Left colon (tissue), 2 donors: ENCODE results near the gene SREBF2. TPM values are rescaled to one million over a fixed set of nuclear protein-coding genes. Genes with fewer than 3 reads are reported as not detected.
A peak's percentile ranks its signal among the peaks of the same experiment; 100 is the strongest.

Source experiments
- ATAC-seq: fragments of 200-7000 bp; cut with Tn5 transposase; one replicate; pipeline ENCODE4 v1.9.1; 2020; ENCODE audit warnings: mild to moderate bottlenecking, moderate library complexity
- DNase-seq, 2 donors: peaks; one replicate each; pipeline ENCODE4 v3.0.0-alpha.2; 2020
- intact Hi-C, 2 donors: fragments of 100-400 bp; cut with DNase I in 1 of 2; cut with micrococcal nuclease in 1 of 2; formaldehyde crosslinking; loops; one replicate each; pipeline versions ENCODE4 v1.11.2 to v1.14.0; 2022; cut with DNase I, micrococcal nuclease
- long read RNA-seq: library from polyadenylated mRNA; unstranded; transcript quantifications from one replicate; pipeline ENCODE4 v2.0.0, GENCODE V29; 2021
- total RNA-seq, 2 donors: library from RNA; stranded (reverse); fragmentation: NEBNext Ultra II Directional; extraction: Animal tissue kit (Norgen Biotek cat#: 25700); gene quantifications; one replicate each; pipeline ENCODE4 v1.2.1, GENCODE V29; 2021
- donor health status: DM: no; HTN: no; CAD: no.
- donor health status: DM: yes; HTN: yes; CAD: no.

The SREBF2 gene
- total RNA-seq = 100 to 1,000 TPM; 172 to 215 TPM
- long read RNA-seq, full-length matches to known transcripts = 10 of 121 reads
- long read RNA-seq, partial matches to known transcripts = 98 of 121 reads
- long read RNA-seq, other reads (novel, unspliced or antisense) = 13 of 121 reads

DNA sequence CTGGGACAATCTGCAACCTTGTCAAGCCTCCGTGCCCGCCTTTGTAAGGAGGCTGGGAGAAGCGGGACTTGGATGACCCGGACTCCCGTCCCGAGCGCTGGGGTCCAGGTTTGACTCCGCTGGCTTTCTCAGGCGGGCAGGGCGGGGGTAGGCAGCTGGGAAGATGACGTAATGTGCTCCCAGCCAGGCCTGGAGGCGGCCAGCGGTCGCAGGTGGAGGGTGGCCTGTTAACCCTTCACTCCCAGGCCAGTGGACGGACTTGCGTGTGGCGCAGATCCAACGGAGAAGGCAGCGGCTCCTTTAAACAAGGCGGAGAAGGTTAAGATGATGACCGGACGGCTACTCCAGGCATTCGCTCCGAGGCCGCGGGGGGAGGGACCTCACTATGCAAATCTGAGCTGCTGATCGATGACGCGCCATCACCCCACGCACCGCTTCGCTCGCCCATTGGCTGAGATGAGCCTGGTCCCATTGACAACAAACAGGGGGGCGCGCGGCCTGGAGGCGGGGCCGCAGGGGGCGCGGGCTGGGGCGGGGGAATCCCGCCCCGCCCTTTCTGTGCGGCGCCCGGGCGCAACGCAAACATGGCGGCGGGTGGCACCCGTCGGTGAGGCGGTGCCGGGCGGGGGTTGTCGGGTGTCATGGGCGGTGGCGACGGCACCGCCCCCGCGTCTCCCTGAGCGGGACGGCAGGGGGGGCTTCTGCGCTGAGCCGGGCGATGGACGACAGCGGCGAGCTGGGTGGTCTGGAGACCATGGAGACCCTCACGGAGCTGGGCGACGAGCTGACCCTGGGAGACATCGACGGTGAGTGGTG lies at the start of gene SREBF2:
Gene SREBF2, plus strand, starts transcription at position 553 of the 816 bp plus-strand sequence. Its CDS starts 166 bp downstream, at position 719.
- DNase-seq (peak; percentile 100), ATAC-seq (peak; percentile 80)
- intact Hi-C loops = no loop called here

DNA sequence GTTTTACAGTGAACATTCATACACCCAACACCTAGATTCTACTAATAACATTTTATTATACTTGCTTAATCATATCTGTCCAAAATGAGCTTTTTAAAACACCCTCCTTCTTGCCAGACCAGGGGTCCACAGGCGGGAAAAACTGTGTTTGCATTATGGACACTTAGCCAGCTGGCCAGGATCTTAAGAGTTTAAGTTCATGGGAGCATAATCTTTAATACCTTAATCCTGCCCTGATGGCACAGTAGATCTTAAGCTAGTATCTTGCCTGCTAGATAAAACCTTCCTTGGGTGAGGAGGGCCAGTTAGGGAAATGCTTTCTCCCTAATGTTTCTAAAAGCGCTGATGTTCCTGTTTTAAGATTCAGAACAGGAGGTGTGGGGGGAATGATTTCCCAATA lies 45.6 kb upstream of the SREBF2 start:
- ATAC-seq = no peak
- intact Hi-C loops = no loop called here
- DNase-seq = no peak

DNA sequence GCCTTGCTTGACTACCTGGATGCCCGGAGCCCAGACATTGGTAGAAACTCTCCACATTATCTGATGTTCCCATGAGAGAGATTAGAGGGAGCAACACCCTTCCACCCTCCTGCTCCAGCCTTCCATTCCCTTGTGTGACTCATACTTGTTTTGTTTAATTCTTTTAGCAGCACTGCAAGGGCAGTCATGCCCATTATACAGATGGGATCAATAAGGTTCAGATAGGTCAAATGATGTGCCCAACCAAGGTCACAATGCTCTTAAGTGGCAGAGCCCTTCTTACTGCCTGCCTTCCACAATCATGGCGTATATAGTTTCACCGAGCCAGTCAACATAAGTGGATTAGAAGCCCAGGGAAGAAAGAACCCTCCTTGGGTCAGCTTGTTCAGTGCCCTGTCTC lies 39.0 kb upstream of the SREBF2 start:
- DNase-seq = no peak
- no peak for ATAC-seq
- intact Hi-C loops = no loop called here

DNA sequence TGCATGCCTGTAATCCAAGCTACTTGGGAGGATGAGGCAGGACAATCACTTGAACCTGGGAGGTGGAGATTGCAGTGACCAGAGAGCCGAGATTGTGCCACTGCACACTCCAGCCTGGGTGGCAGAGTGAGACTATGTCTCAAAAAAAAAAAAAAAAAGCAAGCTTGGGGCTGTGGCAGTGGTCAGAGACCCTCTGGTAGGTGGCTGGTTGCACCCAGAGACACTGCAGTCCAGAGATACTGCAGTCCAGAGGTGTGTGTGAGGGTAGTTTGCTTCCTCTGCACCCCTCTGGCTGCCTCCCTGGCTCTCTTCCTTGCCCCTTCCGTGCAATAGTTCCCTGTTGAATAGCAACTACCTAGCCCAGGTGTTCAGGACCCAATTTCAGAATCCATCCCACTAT lies 34.2 kb upstream of the SREBF2 start:
- DNase-seq = no peak
- intact Hi-C loops = no loop called here
- ATAC-seq = no peak

DNA sequence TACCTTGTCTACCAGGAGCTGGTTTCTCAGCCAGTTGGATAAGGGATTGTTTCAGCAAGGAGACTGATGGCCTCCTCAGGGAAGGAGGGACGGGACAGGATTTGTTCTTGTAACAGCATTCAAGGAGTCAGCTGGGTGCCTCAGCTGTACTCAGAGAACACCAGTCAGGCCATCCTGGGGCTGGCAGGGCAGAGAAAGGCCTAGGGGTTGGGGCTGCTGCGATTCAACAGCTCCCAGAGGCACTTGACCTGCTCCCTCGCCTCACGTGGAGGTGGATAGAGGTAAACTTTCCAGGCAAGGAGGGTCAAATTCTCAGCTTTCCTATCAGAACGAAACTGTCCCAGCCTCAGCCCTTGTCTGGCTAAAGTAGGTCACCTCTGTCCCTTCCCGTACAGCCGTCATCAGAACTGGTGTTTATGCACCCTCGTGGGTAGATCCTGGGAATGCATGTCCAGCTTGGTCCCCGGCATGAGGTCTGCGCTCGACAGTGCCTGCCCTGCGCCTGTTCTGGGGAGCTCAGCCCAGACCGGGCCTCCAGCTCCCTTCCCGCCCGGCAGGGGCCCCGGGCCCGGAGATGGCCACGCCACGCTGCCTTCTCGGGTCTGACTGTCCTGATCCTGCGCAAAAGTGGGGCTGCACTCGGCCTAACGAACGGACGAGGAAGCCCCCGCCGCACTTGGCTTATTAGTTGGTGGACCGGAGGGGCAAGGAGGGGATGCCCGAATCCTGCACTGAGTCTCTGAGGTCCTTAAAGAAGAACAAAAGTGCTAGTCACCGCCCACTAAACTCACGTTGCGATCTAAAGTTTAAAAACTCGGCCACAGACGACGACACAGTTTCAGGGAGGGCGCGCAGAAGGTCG lies 33.2 kb upstream of the SREBF2 start:
- intact Hi-C loops = loop anchor here in 1 of 2 donors (10.0 kb wide), 1 partner anchor 145 kb away; the partner anchor contains the start of gene CENPM
- DNase-seq = peak; percentile 30 to 40
- peak; percentile 27 for ATAC-seq

DNA sequence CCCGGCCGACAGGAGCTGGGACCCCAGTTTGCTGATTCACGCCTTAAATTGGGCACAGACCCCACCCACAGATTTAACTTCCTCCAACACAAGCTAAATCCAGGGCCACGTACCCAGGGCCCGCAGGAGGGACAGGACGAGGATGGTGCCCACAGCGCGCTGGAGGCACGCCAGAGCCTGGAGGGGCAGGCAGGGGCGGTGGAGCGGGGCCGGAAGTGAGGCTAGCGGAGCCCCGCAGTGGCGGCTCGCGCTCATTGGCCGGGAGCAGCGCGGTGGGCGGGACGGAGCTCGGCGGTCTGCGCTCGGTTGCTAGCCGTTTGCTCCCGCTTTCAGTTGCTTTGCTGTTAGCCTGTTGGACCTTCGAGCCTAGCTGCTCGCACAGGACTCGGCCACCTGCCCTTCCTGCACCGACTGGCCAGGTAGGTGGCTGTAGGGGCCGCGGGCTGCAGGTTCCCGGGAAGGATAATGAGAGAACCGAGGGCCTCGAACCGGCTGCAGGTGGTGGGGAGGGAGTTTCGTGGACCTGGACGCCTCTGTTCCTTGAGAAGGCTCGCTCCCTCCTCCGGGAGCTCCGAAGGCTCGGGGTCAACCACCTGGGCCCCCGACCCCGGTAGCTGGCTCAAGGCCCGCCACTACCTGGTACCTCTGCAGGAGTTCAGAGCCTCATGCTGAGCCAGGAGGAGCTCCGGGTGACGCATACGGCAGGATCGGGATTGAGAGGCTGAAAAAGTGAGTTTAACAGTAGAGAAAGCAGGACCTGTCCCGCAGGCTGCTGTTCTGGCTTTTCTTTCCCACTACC lies 32.4 kb upstream of the SREBF2 start, which contains the start of gene CCDC134:
Gene CCDC134, plus strand, starts transcription at position 332 of the 799 bp plus-strand sequence. CDS start 8,212 bp downstream, outside the sequence.
- peak; percentile 90 to 94 for DNase-seq
- peak; percentile 98 for ATAC-seq
- intact Hi-C loops = loop anchor here in 1 of 2 donors (10.0 kb wide), 1 partner anchor 144 kb away; the partner anchor contains the start of gene CENPM

DNA sequence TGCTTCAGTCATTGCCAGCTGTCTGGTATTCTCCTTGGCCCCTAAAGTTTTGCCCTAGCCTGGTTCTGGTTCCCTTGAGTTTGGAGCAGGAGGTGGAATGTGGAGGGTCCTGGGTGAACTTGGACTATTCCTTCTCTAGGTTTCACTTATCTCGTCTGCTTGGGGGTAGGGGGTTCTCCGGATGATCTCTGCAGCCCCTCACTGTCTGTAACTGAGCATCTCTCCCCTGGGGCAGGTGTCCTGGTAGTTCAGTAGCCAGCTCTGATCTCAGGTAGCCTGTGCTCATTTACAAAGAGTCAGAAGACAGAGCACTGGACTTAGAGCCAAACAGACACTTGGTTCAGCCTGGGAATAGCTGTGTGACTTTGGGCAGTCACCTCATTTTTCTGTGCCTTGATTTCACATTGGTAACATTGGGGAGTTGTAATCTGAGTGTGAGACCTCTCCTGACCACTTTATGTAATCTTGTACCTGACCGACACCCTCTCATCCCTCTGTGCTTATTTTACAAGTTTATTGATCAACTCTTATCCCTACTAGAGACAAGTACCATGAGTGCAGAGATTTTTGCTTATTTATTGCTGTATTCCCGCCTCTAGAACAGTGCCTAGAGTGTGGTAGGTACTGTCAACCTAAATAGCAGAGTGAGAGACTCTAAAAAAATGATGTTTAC lies 31.6 kb upstream of the SREBF2 start:
- ATAC-seq = peak; percentile 29

DNA sequence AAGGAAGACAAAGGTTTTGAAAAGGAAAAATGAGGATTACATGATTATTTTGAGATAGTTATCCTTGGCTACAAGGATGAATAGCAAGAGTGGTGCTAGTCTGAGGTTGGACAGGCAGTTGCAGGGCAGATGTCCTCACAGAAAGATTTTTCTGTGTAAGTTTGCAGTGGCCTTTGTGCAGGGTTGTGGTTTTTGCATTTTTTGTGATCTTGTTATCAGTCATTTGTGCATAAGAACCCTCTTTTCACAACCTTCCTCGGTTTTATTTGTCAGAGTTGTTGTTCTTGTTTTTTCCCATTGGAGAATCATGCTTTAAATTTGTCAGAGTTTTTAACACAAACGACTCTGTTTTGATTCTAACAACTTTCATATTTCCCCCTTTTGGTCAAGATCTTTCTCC lies 31.0 kb upstream of the SREBF2 start:
- DNase-seq (no peak), ATAC-seq (no peak)
- intact Hi-C loops = loop anchor here in 1 of 2 donors (10.0 kb wide), 1 partner anchor 143 kb away; the partner anchor contains the start of gene CENPM

More for the DNA sequence above, 31.6 kb upstream of the SREBF2 start:
- intact Hi-C loops = loop anchor here in 1 of 2 donors (10.0 kb wide), 1 partner anchor 144 kb away; the partner anchor contains the start of gene CENPM
- no peak for DNase-seq

DNA sequence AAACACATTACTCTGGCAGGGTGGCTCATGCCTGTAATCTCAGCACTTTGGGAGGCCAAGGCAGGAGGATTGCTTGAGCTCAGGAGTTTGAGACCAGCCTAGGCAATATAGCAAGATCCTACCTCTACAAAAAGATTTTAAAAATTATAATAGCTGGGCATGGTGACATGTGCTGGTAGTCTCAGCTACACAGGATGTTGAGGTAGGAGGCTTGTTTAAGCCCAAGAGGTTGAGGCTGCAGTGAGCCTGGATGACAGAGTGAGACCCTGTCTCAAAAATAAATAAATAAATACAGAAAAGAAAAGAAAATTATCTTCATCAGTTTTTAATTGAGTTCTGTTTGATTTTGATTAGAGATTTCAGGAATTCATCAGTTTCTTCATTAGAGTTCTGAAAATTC lies 27.3 kb upstream of the SREBF2 start:
- DNase-seq (no peak), ATAC-seq (no peak)
- intact Hi-C loops = loop anchor here in 1 of 2 donors (10.0 kb wide), 1 partner anchor 139 kb away; the partner anchor contains the start of gene CENPM

DNA sequence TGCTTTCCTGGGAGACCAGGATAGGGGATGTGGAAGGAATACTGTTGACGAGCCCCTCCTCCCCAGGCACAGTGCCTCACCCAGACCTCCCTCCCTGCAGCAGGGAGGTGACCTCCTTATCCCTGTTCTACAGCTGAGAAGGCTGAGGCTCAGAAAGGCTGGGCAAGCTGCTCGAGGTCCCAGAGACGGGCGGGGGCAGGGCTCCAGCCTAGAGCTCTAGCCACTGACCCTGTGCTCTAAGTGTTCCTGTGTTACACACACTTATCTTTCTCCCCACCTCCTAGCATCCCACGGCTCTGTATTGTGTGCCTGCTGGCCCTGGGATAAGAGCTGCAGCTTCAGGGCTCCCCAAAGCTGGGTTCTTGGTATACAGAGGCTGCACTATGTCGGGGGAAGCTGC lies 24.5 kb upstream of the SREBF2 start:
- ATAC-seq = no peak
- no peak for DNase-seq
- intact Hi-C loops = loop anchor here in 1 of 2 donors (10.0 kb wide), 1 partner anchor 136 kb away; the partner anchor contains the start of gene CENPM

DNA sequence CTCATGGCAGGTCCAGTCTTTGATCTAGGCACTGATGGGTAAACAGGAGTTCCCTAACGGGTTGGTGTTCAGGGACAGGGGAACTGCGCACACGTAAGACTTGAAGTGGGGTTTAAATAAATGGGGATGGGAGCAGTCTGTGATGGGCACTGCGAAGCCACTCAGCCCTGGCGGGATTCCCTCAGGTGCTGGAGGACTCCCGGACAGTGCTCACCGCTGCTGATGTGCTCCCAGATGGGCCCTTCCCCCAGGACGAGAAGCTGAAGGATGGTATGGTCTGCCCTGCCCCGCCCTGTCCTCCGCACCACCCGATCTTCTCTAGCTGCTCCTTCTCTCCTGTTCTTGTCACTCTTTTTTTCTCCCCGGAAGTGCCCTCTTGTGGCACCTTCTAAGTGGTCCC lies 22.9 kb upstream of the SREBF2 start:
- intact Hi-C loops = no loop called here
- DNase-seq (no peak), ATAC-seq (no peak)

DNA sequence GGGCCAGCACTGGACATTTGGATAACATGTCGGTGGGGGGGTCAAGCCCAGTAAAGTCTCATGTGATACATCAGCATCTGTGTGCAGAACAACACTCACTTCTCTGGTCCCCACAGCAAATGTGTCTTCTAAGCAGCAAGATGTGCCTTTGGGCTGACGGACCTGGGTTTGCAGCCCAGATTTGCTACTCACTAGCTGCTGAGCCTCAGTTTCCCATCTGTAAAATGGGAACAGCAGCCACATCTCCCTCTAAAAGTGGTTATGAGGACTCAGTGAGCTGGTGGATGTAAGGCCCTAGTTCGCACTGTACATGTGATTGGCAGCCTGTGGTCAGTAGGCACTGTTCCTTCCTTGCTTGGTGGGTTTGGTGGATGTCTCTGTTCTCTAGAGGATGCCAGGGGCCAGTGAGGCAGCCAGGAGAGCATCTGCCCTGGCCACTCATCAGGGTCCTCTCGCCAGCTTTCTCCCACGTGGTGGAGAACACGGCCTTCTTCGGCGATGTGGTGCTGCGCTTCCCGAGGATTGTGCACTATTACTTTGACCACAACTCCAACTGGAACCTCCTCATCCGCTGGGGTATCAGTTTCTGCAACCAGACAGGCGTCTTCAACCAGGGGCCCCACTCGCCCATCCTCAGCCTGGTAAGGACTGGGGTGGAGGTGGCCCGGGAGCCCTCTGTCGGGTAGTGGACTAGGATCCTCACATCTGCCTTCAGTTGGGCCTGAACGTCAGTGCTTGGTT lies 19.9 kb upstream of the SREBF2 start:
- DNase-seq (no peak), ATAC-seq (no peak)
- intact Hi-C loops = no loop called here

DNA sequence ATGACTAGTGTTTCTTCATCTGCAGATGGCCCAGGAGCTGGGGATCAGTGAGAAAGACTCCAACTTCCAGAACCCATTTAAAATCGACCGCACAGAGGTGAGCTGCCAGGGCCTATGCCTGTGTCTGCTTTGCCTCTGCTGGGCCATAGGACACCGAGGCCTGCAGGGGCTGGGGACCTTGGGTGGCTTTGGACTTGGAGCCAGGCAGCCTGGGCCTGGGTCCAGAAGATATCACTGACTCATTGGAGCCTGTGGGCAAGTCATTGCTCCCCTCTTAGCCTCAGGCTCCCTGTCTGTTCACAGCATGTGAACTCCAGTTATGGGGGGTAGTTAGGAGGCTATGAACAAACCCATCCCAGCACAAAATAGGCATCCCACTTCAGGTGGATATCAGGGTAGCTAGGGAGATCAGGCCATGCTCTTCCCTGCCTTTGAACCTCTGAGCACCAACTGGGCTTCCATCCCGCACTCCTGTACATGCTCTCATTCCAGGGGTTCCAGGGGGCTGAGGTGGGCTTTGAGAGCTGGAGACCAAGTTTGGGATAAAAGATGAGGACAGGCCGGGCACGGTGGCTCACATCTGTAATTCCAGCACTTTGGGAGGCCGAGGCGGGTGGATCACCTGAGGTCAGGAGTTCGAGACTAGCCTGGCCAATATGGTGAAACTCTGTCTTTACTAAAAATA lies 19.0 kb upstream of the SREBF2 start:
- ATAC-seq (no peak), DNase-seq (no peak)
- intact Hi-C loops = no loop called here

DNA sequence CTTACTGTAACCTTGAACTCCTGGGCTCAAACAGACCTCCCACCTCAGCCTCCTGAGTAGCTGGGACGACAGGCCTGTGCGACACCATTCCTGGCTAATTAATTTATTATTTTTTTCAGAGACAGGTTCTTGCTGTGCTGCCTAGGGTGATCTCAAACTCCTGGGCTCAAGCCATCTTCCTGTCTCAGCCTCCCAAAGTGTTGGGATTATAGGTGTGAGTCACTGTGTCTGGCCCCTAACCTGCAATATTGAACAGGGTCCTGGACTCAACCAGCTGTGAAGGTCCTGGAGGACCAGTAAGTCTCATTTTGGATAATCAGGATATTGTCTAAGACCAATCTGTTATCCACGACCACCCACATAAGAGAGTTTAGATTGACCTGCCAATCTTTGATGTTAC lies 17.2 kb upstream of the SREBF2 start:
- DNase-seq (no peak), ATAC-seq (no peak)
- intact Hi-C loops = no loop called here

DNA sequence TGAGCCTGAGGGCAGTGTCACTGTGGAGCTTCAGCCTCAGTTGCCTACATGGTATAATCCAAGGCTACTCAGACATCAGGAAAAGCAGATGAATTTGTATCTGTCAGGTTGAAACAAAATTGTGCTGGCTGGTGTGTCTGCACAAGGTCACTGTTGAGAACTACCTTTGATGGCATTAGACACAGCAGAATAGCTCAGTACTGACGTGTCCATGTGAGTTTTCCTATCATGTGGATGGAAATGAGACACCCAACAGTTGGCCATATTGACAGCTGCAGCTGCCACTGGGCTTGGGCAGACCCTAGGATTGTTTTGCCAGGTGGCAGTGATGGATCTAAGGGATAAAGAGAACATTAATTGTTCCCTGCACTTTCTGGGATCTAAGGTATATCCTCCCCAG lies 16.7 kb upstream of the SREBF2 start:
- ATAC-seq (no peak), DNase-seq (no peak)
- intact Hi-C loops = no loop called here

DNA sequence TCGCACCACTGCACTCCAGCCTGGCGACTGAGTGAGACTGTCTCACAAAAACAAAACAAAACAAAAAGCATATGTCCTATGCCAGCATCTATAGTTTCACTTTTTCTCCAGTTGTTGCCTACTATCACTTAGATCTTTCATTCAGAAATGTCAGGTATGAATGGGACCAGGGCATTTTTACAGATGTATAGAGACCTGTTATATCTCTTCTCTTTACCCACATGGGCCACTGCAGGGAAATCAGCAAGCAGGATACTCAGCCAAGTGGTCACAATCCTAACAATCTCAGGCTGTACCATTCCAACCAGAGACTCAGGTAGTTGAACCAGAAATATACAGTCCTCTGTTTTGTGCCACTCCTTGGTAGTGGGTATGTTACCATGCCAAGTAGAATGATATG lies 16.0 kb upstream of the SREBF2 start:
- intact Hi-C loops = no loop called here
- ATAC-seq (no peak), DNase-seq (no peak)

DNA sequence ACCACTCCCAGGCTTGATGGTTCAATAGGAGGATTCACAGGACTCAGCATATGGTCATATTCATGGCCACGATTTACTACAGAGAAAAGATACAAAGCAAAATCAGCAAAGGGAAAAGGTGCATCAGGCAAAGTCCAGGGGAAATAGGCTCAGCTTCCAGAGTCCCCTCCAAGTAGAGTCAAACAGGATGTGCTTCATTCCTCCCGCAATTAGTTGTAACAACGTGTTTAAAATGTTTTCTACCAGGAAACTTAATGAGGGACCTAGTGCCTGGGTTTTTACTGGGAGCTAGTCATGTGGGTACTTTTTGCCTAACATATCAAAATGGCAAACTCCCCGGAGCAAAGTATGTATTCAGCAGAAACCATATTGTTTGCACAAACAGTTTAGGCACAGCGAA lies 14.9 kb upstream of the SREBF2 start:
- ATAC-seq (no peak), DNase-seq (no peak)
- intact Hi-C loops = no loop called here
